HCT116 (cell line): ENCODE results near the gene GAB4. TPM values are rescaled to one million over a fixed set of nuclear protein-coding genes. Genes with fewer than 3 reads are reported as not detected.

Source experiments
- ATAC-seq: fragments of 200-7000 bp; cut with Tn5 transposase; 2 replicates; pipeline ENCODE4 v1.9.1; 2020; ENCODE audit warnings: mild to moderate bottlenecking, moderate library complexity
- BruUV-seq: library from RNA; stranded (reverse); fragments of 400-500 nt; replicated peaks from 2 replicates; lab custom pipeline; 2021; lab: Mats Ljungman, UMichigan
- CTCF ChIA-PET: fragments of 300-600 bp; sonication (Branson Sonifier 250); formaldehyde crosslinking; loops from one replicate; lab custom pipeline; 2021; ENCODE audit warnings: antibody characterized with exemption; lab: Charles Lee
- POLR2A ChIA-PET: fragments of 300-600, 350-600 bp; sonication (Branson Sonifier 250); formaldehyde crosslinking; loops from one replicate; lab custom pipeline; 2021; ENCODE audit warnings: antibody characterized with exemption; lab: Charles Lee
- RAD21 ChIA-PET, 2 experiments: fragments of 300-600 bp; sonication (Branson Sonifier 250); formaldehyde crosslinking; loops; one replicate each; lab custom pipeline; 2023; ENCODE audit warnings: low total read pairs in 2 of 2; ENCODE audit not compliant: uncharacterized antibody in 2 of 2, unreplicated experiment in 2 of 2, low non-redundant PET in 1 of 2; lab: Charles Lee
- DNase-seq: peaks from one replicate; pipeline ENCODE4 v3.0.0-alpha.2; 2010; ENCODE audit warnings: low read depth, low spot score
- H2AFZ ChIP-seq: fragments of 200-600 bp; shearing (Covaris generic), sonication (generic); 2 replicates; pipeline ENCODE4 v1.6.1; 2017; ENCODE audit warnings: low read depth, mixed run types, mixed read lengths, antibody characterized with exemption, low read length; ENCODE audit not compliant: poor library complexity, severe bottlenecking
- H3K27ac ChIP-seq: 2 replicates; pipeline ENCODE4 v1.5.1; 2012; ENCODE audit warnings: low read depth, low read length
- H3K27me3 ChIP-seq: fragments of 200-600 bp; sonication (generic); 2 replicates; pipeline ENCODE4 v1.6.1; 2016; ENCODE audit warnings: mixed run types, low read length, mixed read lengths; ENCODE audit not compliant: insufficient read depth
- H3K36me3 ChIP-seq, 2 experiments: fragments of 200-500 bp in 1 of 2; fragments of 200-600 bp in 1 of 2; sonication (Bioruptor generic) in 1 of 2; sonication (generic) in 1 of 2; 2 replicates each; pipeline versions ENCODE4 v1.5.1 to v1.6.1; 2014 to 2016; ENCODE audit warnings: low read length in 2 of 2, inconsistent platforms in 1 of 2, mixed read lengths in 1 of 2, mixed run types in 1 of 2; ENCODE audit not compliant: insufficient read depth in 2 of 2, control insufficient read depth in 1 of 2
- H3K4me1 ChIP-seq, 2 experiments: fragments of 200-600 bp in 1 of 2; sonication (generic) in 1 of 2; 2 replicates each; pipeline versions ENCODE4 v1.5.1 to v1.6.1; 2012 to 2017; ENCODE audit warnings: low read length in 2 of 2, inconsistent platforms in 1 of 2, mild to moderate bottlenecking in 1 of 2, mixed read lengths in 1 of 2, mixed run types in 1 of 2, moderate library complexity in 1 of 2; ENCODE audit not compliant: insufficient read depth in 2 of 2, control insufficient read depth in 1 of 2
- H3K4me2 ChIP-seq: fragments of 200-600 bp; sonication (generic); 2 replicates; pipeline ENCODE4 v1.6.1; 2017; ENCODE audit warnings: mixed run types, low read length, mixed read lengths
- H3K4me3 ChIP-seq, 2 experiments: fragments of 200-600 bp in 1 of 2; sonication (generic) in 1 of 2; replicated peaks in 1 of 2; 2 replicates each; pipeline ENCODE4 v1.5.1; 2011 to 2016; ENCODE audit warnings: low read length in 2 of 2, control low read depth in 1 of 2, low read depth in 1 of 2, mild to moderate bottlenecking in 1 of 2, mixed read lengths in 1 of 2, mixed run types in 1 of 2
- H3K79me2 ChIP-seq: fragments of 200-600 bp; sonication (generic); 2 replicates; pipeline ENCODE4 v1.6.1; 2017; ENCODE audit warnings: mild to moderate bottlenecking, mixed run types, low read length, moderate library complexity, mixed read lengths; ENCODE audit not compliant: insufficient read depth
- H3K9ac ChIP-seq: fragments of 200-600 bp; sonication (generic); 2 replicates; pipeline ENCODE4 v1.6.1; 2016; ENCODE audit warnings: low read length, mixed read lengths
- H3K9me2 ChIP-seq: fragments of 200-600 bp; sonication (generic), shearing (Covaris generic); 2 replicates; pipeline ENCODE4 v1.6.1; 2017; ENCODE audit warnings: mixed run types, mild to moderate bottlenecking, moderate library complexity; ENCODE audit not compliant: insufficient read depth
- H3K9me3 ChIP-seq, 2 experiments: fragments of 200-500 bp in 1 of 2; fragments of 200-600 bp in 1 of 2; sonication (Bioruptor generic) in 1 of 2; sonication (generic) in 1 of 2; 2 replicates each; pipeline ENCODE4 v1.6.1; 2014 to 2017; ENCODE audit warnings: low read length in 2 of 2, mixed read lengths in 2 of 2, inconsistent platforms in 1 of 2, low read depth in 1 of 2, mild to moderate bottlenecking in 1 of 2, mixed run types in 1 of 2, moderate library complexity in 1 of 2; ENCODE audit not compliant: control insufficient read depth in 1 of 2, insufficient read depth in 1 of 2
- H4K20me1 ChIP-seq: fragments of 200-600 bp; sonication (generic), shearing (Covaris generic); 2 replicates; pipeline ENCODE4 v1.6.1; 2017; ENCODE audit warnings: mixed run types, mild to moderate bottlenecking, moderate library complexity; ENCODE audit not compliant: insufficient read depth
- CBX3 ChIP-seq: IDR thresholded peaks from 2 replicates; pipeline ENCODE4 v1.6.1; 2012; ENCODE audit warnings: low read depth
- EGR1 ChIP-seq: IDR thresholded peaks from 2 replicates; pipeline ENCODE4 v1.6.1; 2012; ENCODE audit warnings: low read depth
- ELF1 ChIP-seq: IDR thresholded peaks from 2 replicates; pipeline ENCODE4 v1.6.1; 2012; ENCODE audit warnings: low read depth, borderline replicate concordance
- EZH2 ChIP-seq: fragments of 200-600 bp; sonication (generic); IDR thresholded peaks from 2 replicates; pipeline ENCODE4 v1.6.1; 2017; ENCODE audit warnings: antibody characterized with exemption, mixed run types
- FOSL1 ChIP-seq: IDR thresholded peaks from 2 replicates; pipeline ENCODE4 v1.6.1; 2012; ENCODE audit warnings: low read depth
- JUND ChIP-seq: IDR thresholded peaks from 2 replicates; pipeline ENCODE4 v1.6.1; 2012
- POLR2AphosphoS5 ChIP-seq: IDR thresholded peaks from 2 replicates; pipeline ENCODE4 v1.6.1; 2011; ENCODE audit warnings: mild to moderate bottlenecking, low read depth, low read length, moderate library complexity
- RAD21 ChIP-seq: IDR thresholded peaks from 2 replicates; pipeline ENCODE4 v1.6.1; 2012; ENCODE audit warnings: low read depth, mild to moderate bottlenecking
- SIN3A ChIP-seq: IDR thresholded peaks from 2 replicates; pipeline ENCODE4 v1.6.1; 2012; ENCODE audit warnings: low read depth
- SP1 ChIP-seq: IDR thresholded peaks from 2 replicates; pipeline ENCODE4 v1.6.1; 2012; ENCODE audit warnings: low read depth
- SRF ChIP-seq: IDR thresholded peaks from 2 replicates; pipeline ENCODE4 v1.6.1; 2012; ENCODE audit warnings: low read depth
- TCF7L2 ChIP-seq: IDR thresholded peaks from 2 replicates; pipeline ENCODE4 v1.7.0; 2011; ENCODE audit warnings: borderline replicate concordance, inconsistent platforms; ENCODE audit not compliant: insufficient read depth, insufficient read length; ENCODE audit errors: extremely low read depth
- ZFX ChIP-seq: fragments of 450-650 bp; IDR thresholded peaks from 2 replicates; pipeline ENCODE4 v1.6.1; 2017
- ZNF274 ChIP-seq: fragments of 200-500 bp; sonication (Bioruptor generic); IDR thresholded peaks from 2 replicates; pipeline ENCODE4 v1.6.1; 2014; ENCODE audit warnings: mild to moderate bottlenecking, low read depth, low read length, inconsistent platforms
- intact Hi-C: fragments of 100-400 bp; cut with micrococcal nuclease; formaldehyde crosslinking; loops from 2 replicates; pipeline ENCODE4 v1.10.0; 2022
- total RNA-seq: library from RNA; stranded (reverse); gene quantifications from one replicate; pipeline ENCODE4 v1.2.1, GENCODE V29; 2021; ENCODE audit not compliant: unreplicated experiment
- TF ChIP-seq, protein P1 (sequence below): IDR thresholded peaks from 2 replicates; pipeline ENCODE4 v1.6.1; 2012
- TF ChIP-seq, protein P2 (sequence below): IDR thresholded peaks from 2 replicates; pipeline ENCODE4 v1.6.1; 2012
- TF ChIP-seq, protein P3 (sequence below): IDR thresholded peaks from 2 replicates; pipeline ENCODE4 v1.6.1; 2012; ENCODE audit warnings: low read depth

GAB4 gene
- total RNA-seq, 1 experiment from 2014 or later, result not detected

DNA sequence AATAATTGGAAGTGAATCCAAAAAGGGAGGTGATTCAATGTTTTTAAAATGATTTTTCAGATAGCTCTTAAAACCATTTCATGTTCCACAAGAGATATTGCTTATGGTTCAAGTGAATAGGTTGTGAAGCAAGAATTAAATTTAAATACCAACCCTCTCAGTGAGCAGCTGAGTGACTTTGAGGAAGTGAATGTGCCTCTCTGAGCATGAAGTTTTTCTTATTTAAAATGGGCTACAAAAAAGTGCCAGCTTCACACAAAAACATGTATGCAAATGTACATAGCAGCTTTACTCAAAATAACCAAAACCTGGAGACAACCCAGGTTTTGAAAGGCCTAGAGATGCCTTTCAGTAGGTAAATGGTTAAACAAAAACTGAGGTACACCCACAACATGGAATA lies 35.5 kb upstream of the GAB4 start:
- TF ChIP-seq, protein P1, sequence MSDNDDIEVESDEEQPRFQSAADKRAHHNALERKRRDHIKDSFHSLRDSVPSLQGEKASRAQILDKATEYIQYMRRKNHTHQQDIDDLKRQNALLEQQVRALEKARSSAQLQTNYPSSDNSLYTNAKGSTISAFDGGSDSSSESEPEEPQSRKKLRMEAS, result no peak
- TF ChIP-seq, protein P2, sequence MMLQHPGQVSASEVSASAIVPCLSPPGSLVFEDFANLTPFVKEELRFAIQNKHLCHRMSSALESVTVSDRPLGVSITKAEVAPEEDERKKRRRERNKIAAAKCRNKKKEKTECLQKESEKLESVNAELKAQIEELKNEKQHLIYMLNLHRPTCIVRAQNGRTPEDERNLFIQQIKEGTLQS, result no peak
- TF ChIP-seq RAD21 (no peak), ZNF274 (no peak), EGR1 (no peak), ELF1 (no peak), SP1 (no peak), JUND (no peak), SRF (no peak), FOSL1 (no peak), POLR2AphosphoS5 (no peak), TCF7L2 (no peak), SIN3A (no peak), ZFX (no peak), CBX3 (no peak), EZH2 (no peak)
- TF ChIP-seq, protein P3, sequence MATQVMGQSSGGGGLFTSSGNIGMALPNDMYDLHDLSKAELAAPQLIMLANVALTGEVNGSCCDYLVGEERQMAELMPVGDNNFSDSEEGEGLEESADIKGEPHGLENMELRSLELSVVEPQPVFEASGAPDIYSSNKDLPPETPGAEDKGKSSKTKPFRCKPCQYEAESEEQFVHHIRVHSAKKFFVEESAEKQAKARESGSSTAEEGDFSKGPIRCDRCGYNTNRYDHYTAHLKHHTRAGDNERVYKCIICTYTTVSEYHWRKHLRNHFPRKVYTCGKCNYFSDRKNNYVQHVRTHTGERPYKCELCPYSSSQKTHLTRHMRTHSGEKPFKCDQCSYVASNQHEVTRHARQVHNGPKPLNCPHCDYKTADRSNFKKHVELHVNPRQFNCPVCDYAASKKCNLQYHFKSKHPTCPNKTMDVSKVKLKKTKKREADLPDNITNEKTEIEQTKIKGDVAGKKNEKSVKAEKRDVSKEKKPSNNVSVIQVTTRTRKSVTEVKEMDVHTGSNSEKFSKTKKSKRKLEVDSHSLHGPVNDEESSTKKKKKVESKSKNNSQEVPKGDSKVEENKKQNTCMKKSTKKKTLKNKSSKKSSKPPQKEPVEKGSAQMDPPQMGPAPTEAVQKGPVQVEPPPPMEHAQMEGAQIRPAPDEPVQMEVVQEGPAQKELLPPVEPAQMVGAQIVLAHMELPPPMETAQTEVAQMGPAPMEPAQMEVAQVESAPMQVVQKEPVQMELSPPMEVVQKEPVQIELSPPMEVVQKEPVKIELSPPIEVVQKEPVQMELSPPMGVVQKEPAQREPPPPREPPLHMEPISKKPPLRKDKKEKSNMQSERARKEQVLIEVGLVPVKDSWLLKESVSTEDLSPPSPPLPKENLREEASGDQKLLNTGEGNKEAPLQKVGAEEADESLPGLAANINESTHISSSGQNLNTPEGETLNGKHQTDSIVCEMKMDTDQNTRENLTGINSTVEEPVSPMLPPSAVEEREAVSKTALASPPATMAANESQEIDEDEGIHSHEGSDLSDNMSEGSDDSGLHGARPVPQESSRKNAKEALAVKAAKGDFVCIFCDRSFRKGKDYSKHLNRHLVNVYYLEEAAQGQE, result no peak
- Histone ChIP-seq H3K27me3 (no peaks in the 10 kb centered on the region), H3K36me3 (peaks cover 9 to 13% of the 10 kb centered on the region in 2 experiments; a peak in 3 of 4 replicates), H3K4me2 (no peak overlapping the region), H3K9me3 (no peaks in the 10 kb centered on the region), H3K9me2 (no peaks in the 10 kb centered on the region), H2AFZ (no peak overlapping the region), H3K9ac (no peak overlapping the region), H3K4me3 (no peak overlapping the region), H3K79me2 (peaks cover 75% of the 10 kb centered on the region), H3K27ac (no peak overlapping the region), H4K20me1 (peaks cover 6% of the 10 kb centered on the region; the same call in 1 of the 2 replicates), H3K4me1 (peaks cover 7 to 17% of the 10 kb centered on the region in 2 experiments)
- BruUV-seq, result no TSS peak
- ATAC-seq (no peak), DNase-seq (no peak)
- POLR2A ChIA-PET, result no interaction called here
- RAD21 ChIA-PET, result interaction anchor here in 1 of 2 experiments (0.7 kb wide), 1 partner anchor 19 kb away, joined by 3 read pairs; no protein-coding TSS in a partner anchor
- CTCF ChIA-PET, result interaction anchor here (2.2 kb wide), 1 partner anchor 15 kb away, joined by 8 read pairs; no protein-coding TSS in a partner anchor
- intact Hi-C loops, result no loop called here
